ENCODE measurements around the gene ADH4.

DNA sequence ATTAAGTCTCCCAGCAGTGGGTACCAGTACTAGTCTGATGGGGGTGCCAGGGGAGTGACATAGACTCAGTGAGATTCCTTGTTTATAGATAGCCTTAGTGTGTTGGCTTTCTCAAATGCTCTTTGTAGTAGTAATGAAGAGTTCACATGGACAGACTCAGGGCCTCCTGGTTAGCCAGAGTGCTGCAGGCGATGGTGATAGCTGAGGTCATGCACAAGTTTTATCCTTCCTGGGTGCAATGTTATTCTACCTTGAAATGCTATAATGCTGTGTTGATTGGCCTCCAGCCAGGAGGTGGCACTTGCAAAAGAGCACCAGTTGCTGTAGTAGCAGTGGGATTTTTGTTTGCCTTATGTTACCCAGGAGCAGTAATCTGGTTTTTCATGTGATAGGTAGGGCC is 35.5 kb upstream of the ADH4 start:
- TF ChIP-seq, protein P1, sequence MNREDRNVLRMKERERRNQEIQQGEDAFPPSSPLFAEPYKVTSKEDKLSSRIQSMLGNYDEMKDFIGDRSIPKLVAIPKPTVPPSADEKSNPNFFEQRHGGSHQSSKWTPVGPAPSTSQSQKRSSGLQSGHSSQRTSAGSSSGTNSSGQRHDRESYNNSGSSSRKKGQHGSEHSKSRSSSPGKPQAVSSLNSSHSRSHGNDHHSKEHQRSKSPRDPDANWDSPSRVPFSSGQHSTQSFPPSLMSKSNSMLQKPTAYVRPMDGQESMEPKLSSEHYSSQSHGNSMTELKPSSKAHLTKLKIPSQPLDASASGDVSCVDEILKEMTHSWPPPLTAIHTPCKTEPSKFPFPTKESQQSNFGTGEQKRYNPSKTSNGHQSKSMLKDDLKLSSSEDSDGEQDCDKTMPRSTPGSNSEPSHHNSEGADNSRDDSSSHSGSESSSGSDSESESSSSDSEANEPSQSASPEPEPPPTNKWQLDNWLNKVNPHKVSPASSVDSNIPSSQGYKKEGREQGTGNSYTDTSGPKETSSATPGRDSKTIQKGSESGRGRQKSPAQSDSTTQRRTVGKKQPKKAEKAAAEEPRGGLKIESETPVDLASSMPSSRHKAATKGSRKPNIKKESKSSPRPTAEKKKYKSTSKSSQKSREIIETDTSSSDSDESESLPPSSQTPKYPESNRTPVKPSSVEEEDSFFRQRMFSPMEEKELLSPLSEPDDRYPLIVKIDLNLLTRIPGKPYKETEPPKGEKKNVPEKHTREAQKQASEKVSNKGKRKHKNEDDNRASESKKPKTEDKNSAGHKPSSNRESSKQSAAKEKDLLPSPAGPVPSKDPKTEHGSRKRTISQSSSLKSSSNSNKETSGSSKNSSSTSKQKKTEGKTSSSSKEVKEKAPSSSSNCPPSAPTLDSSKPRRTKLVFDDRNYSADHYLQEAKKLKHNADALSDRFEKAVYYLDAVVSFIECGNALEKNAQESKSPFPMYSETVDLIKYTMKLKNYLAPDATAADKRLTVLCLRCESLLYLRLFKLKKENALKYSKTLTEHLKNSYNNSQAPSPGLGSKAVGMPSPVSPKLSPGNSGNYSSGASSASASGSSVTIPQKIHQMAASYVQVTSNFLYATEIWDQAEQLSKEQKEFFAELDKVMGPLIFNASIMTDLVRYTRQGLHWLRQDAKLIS (CRISPR knock-in tag; IDR thresholded peaks at IDR 0.05; ENCODE audit: borderline replicate concordance): no peak
- TF ChIP-seq, protein P2, sequence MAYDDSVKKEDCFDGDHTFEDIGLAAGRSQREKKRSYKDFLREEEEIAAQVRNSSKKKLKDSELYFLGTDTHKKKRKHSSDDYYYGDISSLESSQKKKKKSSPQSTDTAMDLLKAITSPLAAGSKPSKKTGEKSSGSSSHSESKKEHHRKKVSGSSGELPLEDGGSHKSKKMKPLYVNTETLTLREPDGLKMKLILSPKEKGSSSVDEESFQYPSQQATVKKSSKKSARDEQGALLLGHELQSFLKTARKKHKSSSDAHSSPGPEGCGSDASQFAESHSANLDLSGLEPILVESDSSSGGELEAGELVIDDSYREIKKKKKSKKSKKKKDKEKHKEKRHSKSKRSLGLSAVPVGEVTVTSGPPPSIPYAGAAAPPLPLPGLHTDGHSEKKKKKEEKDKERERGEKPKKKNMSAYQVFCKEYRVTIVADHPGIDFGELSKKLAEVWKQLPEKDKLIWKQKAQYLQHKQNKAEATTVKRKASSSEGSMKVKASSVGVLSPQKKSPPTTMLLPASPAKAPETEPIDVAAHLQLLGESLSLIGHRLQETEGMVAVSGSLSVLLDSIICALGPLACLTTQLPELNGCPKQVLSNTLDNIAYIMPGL (CRISPR knock-in tag; IDR thresholded peaks at IDR 0.05): no peak
- TF ChIP-seq, protein P3, sequence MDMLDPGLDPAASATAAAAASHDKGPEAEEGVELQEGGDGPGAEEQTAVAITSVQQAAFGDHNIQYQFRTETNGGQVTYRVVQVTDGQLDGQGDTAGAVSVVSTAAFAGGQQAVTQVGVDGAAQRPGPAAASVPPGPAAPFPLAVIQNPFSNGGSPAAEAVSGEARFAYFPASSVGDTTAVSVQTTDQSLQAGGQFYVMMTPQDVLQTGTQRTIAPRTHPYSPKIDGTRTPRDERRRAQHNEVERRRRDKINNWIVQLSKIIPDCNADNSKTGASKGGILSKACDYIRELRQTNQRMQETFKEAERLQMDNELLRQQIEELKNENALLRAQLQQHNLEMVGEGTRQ (CRISPR knock-in tag; IDR thresholded peaks at IDR 0.05): no peak
- TF ChIP-seq, protein P4, sequence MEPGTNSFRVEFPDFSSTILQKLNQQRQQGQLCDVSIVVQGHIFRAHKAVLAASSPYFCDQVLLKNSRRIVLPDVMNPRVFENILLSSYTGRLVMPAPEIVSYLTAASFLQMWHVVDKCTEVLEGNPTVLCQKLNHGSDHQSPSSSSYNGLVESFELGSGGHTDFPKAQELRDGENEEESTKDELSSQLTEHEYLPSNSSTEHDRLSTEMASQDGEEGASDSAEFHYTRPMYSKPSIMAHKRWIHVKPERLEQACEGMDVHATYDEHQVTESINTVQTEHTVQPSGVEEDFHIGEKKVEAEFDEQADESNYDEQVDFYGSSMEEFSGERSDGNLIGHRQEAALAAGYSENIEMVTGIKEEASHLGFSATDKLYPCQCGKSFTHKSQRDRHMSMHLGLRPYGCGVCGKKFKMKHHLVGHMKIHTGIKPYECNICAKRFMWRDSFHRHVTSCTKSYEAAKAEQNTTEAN (CRISPR knock-in tag; IDR thresholded peaks at IDR 0.05): no peak
- TF ChIP-seq CREM (CRISPR knock-in tag; IDR thresholded peaks at IDR 0.05) (no peak), ZNF121 (CRISPR knock-in tag; IDR thresholded peaks at IDR 0.05) (no peak), FOXJ3 (CRISPR knock-in tag; IDR thresholded peaks at IDR 0.05; ENCODE audit: borderline replicate concordance) (no peak)
- TF ChIP-seq, protein P5, sequence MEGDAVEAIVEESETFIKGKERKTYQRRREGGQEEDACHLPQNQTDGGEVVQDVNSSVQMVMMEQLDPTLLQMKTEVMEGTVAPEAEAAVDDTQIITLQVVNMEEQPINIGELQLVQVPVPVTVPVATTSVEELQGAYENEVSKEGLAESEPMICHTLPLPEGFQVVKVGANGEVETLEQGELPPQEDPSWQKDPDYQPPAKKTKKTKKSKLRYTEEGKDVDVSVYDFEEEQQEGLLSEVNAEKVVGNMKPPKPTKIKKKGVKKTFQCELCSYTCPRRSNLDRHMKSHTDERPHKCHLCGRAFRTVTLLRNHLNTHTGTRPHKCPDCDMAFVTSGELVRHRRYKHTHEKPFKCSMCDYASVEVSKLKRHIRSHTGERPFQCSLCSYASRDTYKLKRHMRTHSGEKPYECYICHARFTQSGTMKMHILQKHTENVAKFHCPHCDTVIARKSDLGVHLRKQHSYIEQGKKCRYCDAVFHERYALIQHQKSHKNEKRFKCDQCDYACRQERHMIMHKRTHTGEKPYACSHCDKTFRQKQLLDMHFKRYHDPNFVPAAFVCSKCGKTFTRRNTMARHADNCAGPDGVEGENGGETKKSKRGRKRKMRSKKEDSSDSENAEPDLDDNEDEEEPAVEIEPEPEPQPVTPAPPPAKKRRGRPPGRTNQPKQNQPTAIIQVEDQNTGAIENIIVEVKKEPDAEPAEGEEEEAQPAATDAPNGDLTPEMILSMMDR (IDR thresholded peaks at IDR 0.05): no peak
- TF ChIP-seq, protein P6, sequence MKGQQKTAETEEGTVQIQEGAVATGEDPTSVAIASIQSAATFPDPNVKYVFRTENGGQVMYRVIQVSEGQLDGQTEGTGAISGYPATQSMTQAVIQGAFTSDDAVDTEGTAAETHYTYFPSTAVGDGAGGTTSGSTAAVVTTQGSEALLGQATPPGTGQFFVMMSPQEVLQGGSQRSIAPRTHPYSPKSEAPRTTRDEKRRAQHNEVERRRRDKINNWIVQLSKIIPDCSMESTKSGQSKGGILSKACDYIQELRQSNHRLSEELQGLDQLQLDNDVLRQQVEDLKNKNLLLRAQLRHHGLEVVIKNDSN (CRISPR knock-in tag; IDR thresholded peaks at IDR 0.05): no peak
